IMR-90 (cell line): ENCODE results near the gene ATXN7L3. TPM values are rescaled to one million over a fixed set of nuclear protein-coding genes. Genes with fewer than 3 reads are reported as not detected.

Experiments
- ATAC-seq: fragments of 200-7000 bp; cut with Tn5 transposase; 2 replicates; pipeline ENCODE4 v1.9.1; 2020; ENCODE audit warnings: low read depth, mild to moderate bottlenecking, moderate library complexity
- BruUV-seq: library from RNA; stranded (reverse); fragments of 400-500 nt; replicated peaks from 2 replicates; lab custom pipeline; 2021; lab: Mats Ljungman, UMichigan
- CTCF ChIA-PET: fragments of 300-600 bp; formaldehyde crosslinking; extraction: SDS; loops from one replicate; lab custom pipeline; 2021; ENCODE audit warnings: antibody characterized with exemption; lab: Yijun Ruan, JAX
- POLR2A ChIA-PET: fragments of 300-600 bp; sonication (Branson Sonifier 250); formaldehyde crosslinking; loops from one replicate; lab custom pipeline; 2022; ENCODE audit warnings: antibody characterized with exemption; ENCODE audit not compliant: unreplicated experiment; lab: Charles Lee
- DNase-seq: peaks from one replicate; pipeline ENCODE4 v3.0.0; 2013
- H2AFZ ChIP-seq: replicated peaks from 2 replicates; pipeline ENCODE3; 2013; ENCODE audit warnings: low read length, mild to moderate bottlenecking; ENCODE audit not compliant: poor library complexity
- H2AK5ac ChIP-seq: 2 replicates; pipeline ENCODE4 v1.6.1; 2013; ENCODE audit warnings: low read depth, low read length, inconsistent platforms
- H2AK9ac ChIP-seq: replicated peaks from 2 replicates; pipeline ENCODE3; 2013; ENCODE audit warnings: mild to moderate bottlenecking, low read depth, low read length, moderate library complexity; ENCODE audit not compliant: poor library complexity
- H2BK120ac ChIP-seq: 2 replicates; pipeline ENCODE4 v1.6.1; 2013; ENCODE audit warnings: low read depth, low read length, inconsistent platforms
- H2BK15ac ChIP-seq: 3 replicates; pipeline ENCODE4 v1.6.1; 2013; ENCODE audit warnings: low read depth, low read length, inconsistent platforms
- H2BK20ac ChIP-seq: 2 replicates; pipeline ENCODE4 v1.6.1; 2013; ENCODE audit warnings: low read depth, mild to moderate bottlenecking, inconsistent platforms, low read length, moderate library complexity
- H2BK5ac ChIP-seq: 2 replicates; pipeline ENCODE4 v1.6.1; 2013; ENCODE audit warnings: mild to moderate bottlenecking, low read depth, low read length, inconsistent platforms; ENCODE audit not compliant: poor library complexity, severe bottlenecking
- H3K14ac ChIP-seq: replicated peaks from 2 replicates; pipeline ENCODE4 v1.6.1; 2013; ENCODE audit warnings: low read depth, low read length, inconsistent platforms
- H3K18ac ChIP-seq: 2 replicates; pipeline ENCODE4 v1.6.1; 2013; ENCODE audit warnings: low read depth, low read length, control low read depth
- H3K23ac ChIP-seq: 2 replicates; pipeline ENCODE4 v1.6.1; 2013; ENCODE audit warnings: low read depth, low read length, inconsistent platforms
- H3K27ac ChIP-seq: 2 replicates; pipeline ENCODE4 v1.5.1; 2013; ENCODE audit warnings: mild to moderate bottlenecking, control low read depth, low read length; ENCODE audit not compliant: insufficient read depth
- H3K27me3 ChIP-seq: 2 replicates; pipeline ENCODE4 v1.6.1; 2013; ENCODE audit warnings: low read length; ENCODE audit not compliant: control insufficient read depth, insufficient read depth
- H3K36me3 ChIP-seq: 2 replicates; pipeline ENCODE4 v1.6.1; 2013; ENCODE audit warnings: low read length, mixed read lengths; ENCODE audit not compliant: control insufficient read depth, insufficient read depth
- H3K4ac ChIP-seq: 2 replicates; pipeline ENCODE4 v1.6.1; 2013; ENCODE audit warnings: low read depth, low read length, inconsistent platforms
- H3K4me1 ChIP-seq: 2 replicates; pipeline ENCODE4 v1.6.1; 2013; ENCODE audit warnings: low read length, mixed read lengths; ENCODE audit not compliant: control insufficient read depth, insufficient read depth
- H3K4me2 ChIP-seq: 2 replicates; pipeline ENCODE4 v1.6.1; 2013; ENCODE audit warnings: low read depth, mild to moderate bottlenecking, control low read depth, low read length, moderate library complexity
- H3K4me3 ChIP-seq: 2 replicates; pipeline ENCODE4 v1.5.1; 2013; ENCODE audit warnings: low read depth, mild to moderate bottlenecking, control low read depth, low read length, moderate library complexity; ENCODE audit not compliant: insufficient read depth
- H3K56ac ChIP-seq: 2 replicates; pipeline ENCODE4 v1.6.1; 2013; ENCODE audit warnings: low read length, inconsistent platforms; ENCODE audit not compliant: insufficient read depth; ENCODE audit errors: extremely low read depth
- H3K79me1 ChIP-seq, 2 experiments: 2 replicates each; pipeline ENCODE4 v1.6.1; 2013; ENCODE audit warnings: low read length in 2 of 2, inconsistent platforms in 1 of 2, low read depth in 1 of 2
- H3K9ac ChIP-seq: 2 replicates; pipeline ENCODE4 v1.6.1; 2013; ENCODE audit warnings: low read depth, low read length, control low read depth
- H3K9me1 ChIP-seq: 2 replicates; pipeline ENCODE4 v1.6.1; 2013; ENCODE audit warnings: low read length, inconsistent platforms; ENCODE audit not compliant: insufficient read depth
- H3K9me3 ChIP-seq: 2 replicates; pipeline ENCODE4 v1.6.1; 2013; ENCODE audit warnings: low read length; ENCODE audit not compliant: control insufficient read depth, insufficient read depth
- H4K20me1 ChIP-seq: 2 replicates; pipeline ENCODE4 v1.6.1; 2013; ENCODE audit warnings: low read length, inconsistent platforms; ENCODE audit not compliant: insufficient read depth
- H4K5ac ChIP-seq: 2 replicates; pipeline ENCODE4 v1.6.1; 2013; ENCODE audit warnings: mild to moderate bottlenecking, low read depth, low read length, control low read depth
- H4K8ac ChIP-seq, 2 experiments: 2 replicates each; pipeline ENCODE4 v1.6.1; 2013; ENCODE audit warnings: low read depth in 2 of 2, low read length in 2 of 2, control low read depth in 1 of 2, inconsistent platforms in 1 of 2
- H4K91ac ChIP-seq: 2 replicates; pipeline ENCODE4 v1.6.1; 2013; ENCODE audit warnings: low read depth, low read length, inconsistent platforms; ENCODE audit not compliant: insufficient read depth
- BHLHE40 ChIP-seq: fragments of 150-350 bp; IDR thresholded peaks from 2 replicates; pipeline ENCODE4 v1.6.1; 2016; ENCODE audit warnings: mild to moderate bottlenecking, low read depth, low read length
- CHD1 ChIP-seq: IDR thresholded peaks from 2 replicates; pipeline ENCODE4 v1.6.1; 2012; ENCODE audit warnings: low read depth, low read length, improper control_type of control experiment
- CTCF ChIP-seq: conservative IDR thresholded peaks from 2 replicates; pipeline ENCODE4 v1.5.1; 2012; ENCODE audit warnings: mild to moderate bottlenecking, low read depth, low read length, improper control_type of control experiment
- ELK1 ChIP-seq: fragments of 150-350 bp; IDR thresholded peaks from 2 replicates; pipeline ENCODE4 v1.6.1; 2016; ENCODE audit warnings: low read depth, mild to moderate bottlenecking, low read length, moderate library complexity, borderline replicate concordance
- FOS ChIP-seq: fragments of 150-350 bp; IDR thresholded peaks from 2 replicates; pipeline ENCODE4 v1.6.1; 2016; ENCODE audit warnings: low read depth, low read length
- MAFK ChIP-seq: IDR thresholded peaks from 2 replicates; pipeline ENCODE4 v1.6.1; 2012; ENCODE audit warnings: low read depth, low read length, improper control_type of control experiment
- MAZ ChIP-seq: IDR thresholded peaks from 2 replicates; pipeline ENCODE4 v1.6.1; 2012; ENCODE audit warnings: low read depth, mild to moderate bottlenecking, low read length, improper control_type of control experiment, moderate library complexity, borderline replicate concordance
- MXI1 ChIP-seq: IDR thresholded peaks from 2 replicates; pipeline ENCODE4 v1.6.1; 2012; ENCODE audit warnings: low read depth, mild to moderate bottlenecking, low read length, moderate library complexity, borderline replicate concordance
- POLR2A ChIP-seq: IDR thresholded peaks from 2 replicates; pipeline ENCODE4 v1.6.1; 2012; ENCODE audit warnings: mild to moderate bottlenecking, low read depth, low read length
- RAD21 ChIP-seq: IDR thresholded peaks from 2 replicates; pipeline ENCODE4 v1.6.1; 2012; ENCODE audit warnings: low read length, improper control_type of control experiment
- RFX5 ChIP-seq: IDR thresholded peaks from 2 replicates; pipeline ENCODE4 v1.8.0; 2012; ENCODE audit warnings: low read depth, mild to moderate bottlenecking, low read length, moderate library complexity
- USF2 ChIP-seq: fragments of 150-350 bp; IDR thresholded peaks from 2 replicates; pipeline ENCODE4 v1.6.1; 2017; ENCODE audit warnings: mild to moderate bottlenecking, antibody characterized with exemption, low read length, low read depth
- WGBS, 2 experiments: methylation state at CpG; one replicate each; pipeline versions ENCODE4 v1.1.5 to v1.1.7; 2013; ENCODE audit warnings: missing lambda C conversion rate in 2 of 2; ENCODE audit not compliant: insufficient read length in 1 of 2; ENCODE audit errors: extremely low coverage in 2 of 2; 5-methylcytosine and 5-hydroxymethylcytosine counted together
- dilution Hi-C: fragments of 300-500 bp; cut with HindIII; formaldehyde crosslinking; loops from one replicate; pipeline ENCODE4 v1.14.3; 2018; ENCODE audit warnings: low sequenced_read_pairs; ENCODE audit not compliant: unreplicated experiment
- in situ Hi-C: fragments of 300-500 bp; cut with MboI; formaldehyde crosslinking; loops from 3 replicates; pipeline ENCODE4 v1.14.3; 2019; ENCODE audit warnings: low sequenced_read_pairs, inconsistent platforms, mixed read lengths
- intact Hi-C: fragments of 100-400 bp; cut with micrococcal nuclease; formaldehyde crosslinking; loops from 2 replicates; pipeline ENCODE4 v1.10.0; 2022
- polyA plus RNA-seq, 3 experiments: library from polyadenylated mRNA; depleted of rRNA; stranded (reverse); fragments of >200 nt; gene quantifications; 2 replicates each; pipeline ENCODE4 v1.2.3, GENCODE V29; 2012; ENCODE audit warnings: low replicate concordance in 1 of 3
- total RNA-seq: library from RNA; depleted of rRNA; stranded (reverse); fragments of >200 nt; gene quantifications from 2 replicates; pipeline ENCODE4 v1.2.3, GENCODE V29; 2012

The ATXN7L3 gene
- total and polyA plus RNA-seq, 2 of the 4 experiments (the other 2 are of a cell fraction) = 17.2 to 40.9 TPM

- no peak overlapping the region for H2BK20ac ChIP-seq
- H3K4ac ChIP-seq = no peak overlapping the region
- no peaks in the 10 kb centered on the region for H3K9me3 ChIP-seq
- peaks cover 42% of the 10 kb centered on the region for H3K36me3 ChIP-seq
- H4K20me1 ChIP-seq = peaks cover 26% of the 10 kb centered on the region; the same call in 1 of the 2 replicates
- H4K5ac ChIP-seq = no peak overlapping the region
- ATAC-seq (no peak), DNase-seq (no peak)
- H3K4me1 ChIP-seq = peaks cover 18% of the 10 kb centered on the region
- no peak overlapping the region for H3K14ac ChIP-seq
- no peak overlapping the region for H4K91ac ChIP-seq
- in situ Hi-C loops = loop anchor here (25.0 kb wide), 2 partner anchors 305 to 430 kb away; partner anchors contain the start of gene GPATCH8
- TF ChIP-seq MAZ = no peak
- TF ChIP-seq ELK1 = no peak
- TF ChIP-seq CTCF = no peak
- TF ChIP-seq RAD21 = no peak
- no peak for TF ChIP-seq POLR2A
- no peak for TF ChIP-seq BHLHE40
- TF ChIP-seq FOS = no peak
- TF ChIP-seq USF2 = no peak
- no peak for TF ChIP-seq MXI1
- TF ChIP-seq RFX5 = no peak
- TF ChIP-seq MAFK = no peak
- no peak for TF ChIP-seq CHD1
- H3K56ac ChIP-seq = no peak overlapping the region
- no peak overlapping the region for H2AFZ ChIP-seq
- H2AK9ac ChIP-seq = peak overlapping the region; percentile 77
- BruUV-seq = no TSS peak
- H2BK5ac ChIP-seq = no peak overlapping the region
- no peaks in the 10 kb centered on the region for H3K27me3 ChIP-seq
- POLR2A ChIA-PET = no interaction called here
- H3K27ac ChIP-seq = no peak overlapping the region
- dilution Hi-C loops = no loop called here
- H3K18ac ChIP-seq = no peak overlapping the region
- H3K79me1 ChIP-seq = peaks cover 13 to 51% of the 10 kb centered on the region in 2 experiments; a peak in 3 of 4 replicates
- CTCF ChIA-PET = interaction anchor here (0.9 kb wide), 1 partner anchor 123 kb away, joined by 3 read pairs; no protein-coding TSS in a partner anchor
- no peak overlapping the region for H2AK5ac ChIP-seq
- no peak overlapping the region for H3K23ac ChIP-seq
- no peak overlapping the region for H2BK15ac ChIP-seq
- H2BK120ac ChIP-seq = no peak overlapping the region
- peaks cover 23% of the 10 kb centered on the region for H3K9me1 ChIP-seq
- intact Hi-C loops = no loop called here
- H3K4me2 ChIP-seq = no peak overlapping the region
- WGBS, 2 experiments = 93% methylated on average over 3 of the region's 5 CpGs; no CpG with 5 or more reads in 1 of the 2 experiments
- no peak overlapping the region for H3K4me3 ChIP-seq
- H4K8ac ChIP-seq = no peak overlapping the region
- H3K9ac ChIP-seq = no peak overlapping the region
Observed at GRCh38 chr17:44207743-44208142, 8.1 kb upstream of the ATXN7L3 start.
